GM18517 (cell line): ENCODE results near the gene BRAF.
"Not testable (repeated sequence)": the region's sequence is repeated elsewhere in the genome, so short reads cannot be mapped to it uniquely, and the experiment has no call there.

Experiments used
- ATAC-seq: cut with Tn5 transposase; IDR thresholded peaks from one replicate; pipeline ENCODE4 v1.9.1; 2021; ENCODE audit warnings: mild to moderate bottlenecking, moderate library complexity; ENCODE audit not compliant: unreplicated experiment

Gene BRAF

GRCh38 chr7:140722254-140722653 lies 202.5 kb downstream of the BRAF start:
- no peak for ATAC-seq

DNA sequence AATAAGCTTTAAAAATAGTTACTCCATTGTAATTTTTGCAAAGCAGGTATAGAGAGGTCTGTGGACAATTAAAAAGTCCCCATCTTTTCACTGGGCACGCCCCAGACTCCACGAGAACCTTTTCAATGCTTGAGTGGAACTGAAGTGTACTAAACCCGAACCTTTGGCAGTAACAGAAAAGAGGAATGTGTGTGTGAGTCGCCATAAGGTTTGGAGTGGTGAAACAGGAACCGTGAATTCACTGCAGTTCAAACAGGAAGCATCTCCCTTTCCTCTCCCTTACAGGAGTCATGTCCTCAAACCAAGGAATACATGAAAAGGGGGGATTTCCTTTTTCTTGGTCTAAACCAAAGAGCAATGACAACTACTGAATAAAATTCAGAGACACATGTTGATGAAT lies 205.0 kb downstream of the BRAF start:
- no peak for ATAC-seq

DNA sequence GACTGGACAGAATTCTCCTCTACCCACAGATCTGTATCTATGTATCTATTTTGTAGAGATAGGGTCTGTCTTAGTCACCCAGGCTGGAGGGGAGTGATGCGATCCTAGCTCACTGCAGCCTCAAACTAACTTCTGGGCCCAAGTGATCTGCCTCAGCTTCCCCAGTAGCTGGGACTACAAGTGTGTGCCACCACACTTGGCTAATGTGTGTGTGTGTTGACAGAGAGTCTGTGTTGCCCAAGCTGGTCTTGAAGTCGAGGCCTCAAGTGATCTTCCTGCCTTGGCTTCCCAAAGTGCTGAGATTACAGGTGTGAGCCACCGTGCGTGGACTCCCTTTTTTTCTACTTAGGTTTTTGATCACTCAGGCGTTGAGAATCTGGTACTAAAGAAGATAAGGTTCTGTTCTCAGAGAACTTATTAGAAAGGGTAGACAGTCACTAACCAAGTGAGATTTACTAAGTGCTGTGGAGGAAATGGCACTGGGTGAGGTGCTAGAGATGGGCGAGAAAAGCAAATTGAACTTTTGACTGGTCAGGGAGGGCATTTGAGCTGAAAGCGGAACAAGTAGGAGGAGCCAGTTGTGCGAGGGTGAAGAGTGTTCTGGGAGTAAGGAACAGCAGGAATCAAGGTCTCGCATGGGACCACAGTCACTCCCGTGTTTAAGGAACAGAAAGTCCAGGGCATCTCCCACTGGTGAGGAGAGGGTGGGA lies 210.2 kb downstream of the BRAF start:
- no peak for ATAC-seq

DNA sequence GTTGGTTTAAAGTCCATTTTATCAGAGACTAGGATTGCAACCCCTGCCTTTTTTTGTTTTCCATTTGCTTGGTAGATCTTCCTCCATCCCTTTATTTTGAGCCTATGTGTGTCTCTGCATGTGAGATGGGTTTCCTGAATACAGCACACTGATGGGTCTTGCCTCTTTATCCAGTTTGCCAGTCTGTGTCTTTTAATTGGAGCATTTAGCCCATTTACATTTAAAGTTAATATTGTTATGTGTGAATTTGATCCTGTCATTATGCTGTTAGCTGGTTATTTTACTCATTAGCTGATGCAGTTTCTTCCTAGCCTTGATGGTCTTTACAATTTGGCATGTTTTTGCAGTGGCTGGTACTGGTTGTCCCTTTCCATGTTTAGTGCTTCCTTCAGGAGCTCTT lies 212.3 kb downstream of the BRAF start:
- not testable (repeated sequence) for ATAC-seq

GRCh38 chr7:140708764-140709163 lies 216.0 kb downstream of the BRAF start:
- ATAC-seq = not testable (repeated sequence)

- ATAC-seq = no peak
These were observed 217.6 kb downstream of the BRAF start for GRCh38 chr7:140707132-140707531.

GRCh38 chr7:140704205-140704604 lies 220.5 kb downstream of the BRAF start:
- no peak for ATAC-seq

DNA sequence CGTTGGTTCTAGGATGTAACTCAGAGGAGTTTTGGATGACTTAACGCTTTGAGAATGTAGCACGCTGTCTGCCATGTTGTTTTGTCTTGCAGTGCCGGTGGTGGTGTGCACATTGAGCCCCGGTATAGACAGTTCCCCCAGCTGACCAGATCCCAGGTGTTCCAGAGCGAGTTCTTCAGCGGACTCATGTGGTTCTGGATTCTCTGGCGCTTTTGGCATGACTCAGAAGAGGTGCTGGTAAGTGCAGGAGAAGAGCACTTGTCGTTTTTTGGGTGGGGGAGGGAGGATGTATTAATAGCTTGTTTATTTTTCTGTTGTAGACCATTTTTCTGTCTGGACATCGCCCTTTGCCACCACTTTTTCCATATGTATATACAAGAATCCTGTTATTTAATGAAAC lies 222.0 kb downstream of the BRAF start:
- no peak for ATAC-seq

GRCh38 chr7:140698477-140698876 lies 226.3 kb downstream of the BRAF start:
- no peak for ATAC-seq

DNA sequence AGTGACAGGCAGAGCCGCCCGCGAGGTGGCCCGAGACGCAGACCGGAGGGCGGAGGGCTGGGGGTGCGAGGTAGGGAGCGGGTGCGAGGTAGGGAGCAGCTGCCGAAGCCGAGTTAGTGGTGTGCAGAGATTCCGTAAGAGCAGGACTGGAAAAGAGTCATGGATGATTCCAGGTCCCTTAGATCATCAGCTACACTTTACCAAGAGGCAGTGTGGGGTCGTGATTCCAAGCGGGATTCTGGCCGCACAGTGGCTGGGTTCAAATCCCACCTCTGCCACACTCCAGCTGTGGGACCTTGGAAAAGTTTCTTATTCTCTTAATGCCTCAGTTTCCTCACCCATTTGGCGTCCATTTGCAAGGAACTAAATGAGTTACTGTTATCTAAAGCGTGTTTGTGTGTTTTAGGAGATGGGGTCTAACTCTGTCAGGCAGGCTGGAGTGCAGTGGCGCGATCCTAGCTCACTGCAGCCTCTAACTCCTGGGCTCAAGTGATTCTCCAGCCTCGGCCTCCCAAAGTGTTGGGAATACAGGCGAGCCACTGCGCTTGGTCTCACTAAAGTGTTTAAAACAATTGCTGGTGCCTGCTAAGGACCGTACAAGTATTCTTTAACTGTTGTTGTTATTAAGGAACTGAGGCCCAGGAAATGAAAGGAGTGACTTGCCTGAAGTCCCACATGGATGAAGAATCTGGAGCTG lies 227.1 kb downstream of the BRAF start:
- no peak for ATAC-seq

DNA sequence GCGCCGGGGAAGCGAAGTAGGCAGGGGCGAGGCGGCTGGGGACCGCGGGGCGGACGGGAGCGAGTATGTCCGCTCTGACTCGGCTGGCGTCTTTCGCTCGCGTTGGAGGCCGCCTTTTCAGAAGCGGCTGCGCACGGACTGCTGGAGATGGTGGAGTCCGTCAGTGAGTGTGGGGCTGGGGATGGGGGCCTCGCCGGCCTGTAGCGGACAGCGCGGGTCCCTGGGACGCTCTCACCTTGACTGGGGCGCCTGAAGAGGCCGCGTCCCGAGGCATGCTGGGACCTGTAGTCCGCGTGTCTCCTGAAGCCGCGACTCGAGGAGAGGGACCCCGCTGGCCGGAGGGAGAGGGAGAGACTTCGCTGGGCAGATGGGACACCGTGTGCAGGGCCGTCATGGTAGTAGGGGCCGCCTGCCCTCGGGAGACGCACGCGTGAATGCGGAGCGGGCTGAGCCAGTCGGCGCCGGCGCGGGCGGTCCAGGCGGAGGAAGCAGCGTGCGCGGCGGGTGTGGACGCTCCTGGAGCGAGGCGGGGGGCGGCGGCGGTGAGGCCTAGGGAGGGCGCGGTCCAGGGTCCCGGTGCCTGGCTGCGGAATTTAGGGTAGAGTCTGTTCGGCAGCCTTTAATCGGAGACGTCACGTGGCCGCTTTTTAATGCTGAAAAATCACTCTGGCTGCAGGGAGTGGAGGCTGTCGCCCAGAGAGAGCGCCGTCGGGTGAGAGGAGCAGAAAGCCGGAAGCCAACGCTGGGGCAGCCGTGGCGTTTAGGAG lies 227.9 kb downstream of the BRAF start, which contains the start of gene NDUFB2:
TSS of gene NDUFB2 (plus strand) at position 29 of the 767 bp plus-strand sequence. CDS start at position 66, 37 bp downstream.
- peak; percentile 89 for ATAC-seq

DNA sequence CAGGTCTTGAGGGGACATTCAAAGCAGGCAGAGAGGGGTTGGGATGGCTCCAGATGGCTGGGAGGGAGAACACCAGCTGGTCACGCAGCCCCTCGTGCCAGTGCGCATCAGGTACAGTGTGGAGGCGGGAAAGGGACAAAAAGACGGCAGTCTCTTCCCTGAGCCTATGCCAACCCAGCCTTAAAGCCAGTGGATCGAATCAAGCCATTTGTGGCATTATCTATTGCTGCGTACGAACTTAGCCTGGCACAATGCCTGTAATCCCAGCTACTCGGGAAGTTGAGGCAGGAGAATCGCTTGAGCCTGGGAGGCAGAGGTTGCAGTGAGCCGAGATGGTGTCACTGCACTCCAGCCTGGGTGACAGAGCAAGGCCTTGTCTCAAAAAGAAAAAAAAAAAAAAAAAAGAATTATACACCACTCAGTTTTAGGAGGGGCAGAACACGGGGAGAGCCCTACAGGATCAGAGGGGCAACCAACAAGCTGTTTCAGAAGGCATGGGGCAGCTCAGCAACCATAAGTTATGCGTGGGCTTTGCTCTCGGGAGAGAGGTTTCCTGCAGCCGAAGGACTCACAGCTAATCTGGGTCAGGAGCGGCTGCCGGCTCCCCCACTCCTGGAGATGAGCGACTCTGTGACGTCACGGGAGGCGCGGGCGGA lies 228.6 kb downstream of the BRAF start:
- ATAC-seq = no peak

DNA sequence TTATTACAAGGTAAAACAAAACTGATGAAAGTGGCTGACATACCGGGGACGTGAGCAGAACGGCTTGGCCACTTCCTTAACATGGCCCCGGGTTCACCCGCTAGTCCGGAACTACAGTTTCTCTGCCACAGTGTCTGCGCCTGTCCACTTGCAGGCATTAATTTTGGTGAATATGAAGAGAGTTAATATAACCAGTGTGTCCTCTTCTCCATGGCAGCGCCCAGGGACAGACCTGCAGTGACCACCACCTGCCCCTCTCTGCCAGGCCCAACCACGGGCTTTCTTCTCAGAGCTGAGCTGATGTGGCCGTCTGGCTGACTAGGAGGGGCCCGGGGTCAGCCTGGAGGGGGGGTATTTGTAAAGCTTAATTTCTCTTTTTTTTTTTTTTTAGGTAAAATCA lies 229.3 kb downstream of the BRAF start:
- ATAC-seq = no peak

DNA sequence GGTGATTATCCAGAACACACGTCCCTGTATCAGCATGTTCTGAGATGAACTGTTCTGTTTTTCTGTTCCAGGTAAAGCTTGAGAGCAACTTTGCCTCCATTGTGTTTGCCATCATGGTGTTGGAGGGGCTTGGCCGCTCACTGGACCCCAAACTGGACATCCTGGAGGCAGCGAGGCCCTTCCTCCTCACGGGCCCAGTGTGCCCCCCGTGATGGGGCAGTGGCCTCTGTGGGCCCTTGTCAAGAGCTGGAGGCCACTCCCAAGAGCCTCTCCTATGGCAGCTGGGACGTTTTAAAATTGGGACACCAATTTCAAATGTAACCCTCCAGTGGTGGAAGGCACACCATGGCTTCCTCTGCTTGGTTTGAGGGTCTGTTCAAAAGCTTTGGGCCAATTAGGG lies 230.1 kb downstream of the BRAF start:
- no peak for ATAC-seq

DNA sequence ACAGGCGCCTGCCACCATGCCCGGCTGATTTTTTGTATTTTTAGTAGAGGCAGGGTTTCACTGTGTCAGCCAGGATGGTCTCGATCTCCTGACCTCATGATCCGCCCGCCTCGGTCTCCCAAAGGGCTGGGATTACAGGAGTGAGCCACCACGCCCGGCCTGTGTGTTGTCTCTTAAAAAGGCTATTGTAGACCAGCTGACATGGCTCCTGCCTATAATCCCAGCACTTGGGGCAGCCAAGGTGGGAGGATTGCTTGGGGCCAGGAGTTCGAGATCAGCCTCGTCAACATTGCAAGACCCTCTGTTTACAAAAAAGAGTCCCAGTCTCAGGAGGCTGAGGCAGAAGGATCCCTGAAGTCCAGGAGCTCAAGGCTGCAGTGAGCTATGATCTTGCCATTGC lies 230.9 kb downstream of the BRAF start:
- not testable (repeated sequence) for ATAC-seq

GRCh38 chr7:140691376-140692045 lies 233.2 kb downstream of the BRAF start:
- ATAC-seq = no peak

GRCh38 chr7:140689199-140690152 lies 235.3 kb downstream of the BRAF start:
- no peak for ATAC-seq

- no peak for ATAC-seq
These were observed 236.4 kb downstream of the BRAF start for GRCh38 chr7:140688341-140688740.

- ATAC-seq = no peak
These were observed 237.8 kb downstream of the BRAF start for GRCh38 chr7:140686921-140687320.
